Type B pancreatic cell (in vitro differentiated cells): ENCODE data around the gene TMEM11. TPM values are rescaled to one million over a fixed set of nuclear protein-coding genes. Genes with fewer than 3 reads are reported as not detected.

Experiments used
- DNase-seq: peaks from one replicate; pipeline ENCODE4 v3.0.0; 2021; ENCODE audit warnings: mixed read lengths; ENCODE audit not compliant: unreplicated experiment; ENCODE audit errors: extremely low spot score
- H3K27ac Mint-ChIP-seq: 2 replicates; pipeline ENCODE4 v1.8.0; 2021; ENCODE audit warnings: mild to moderate bottlenecking, mixed read lengths
- H3K27me3 Mint-ChIP-seq: 2 replicates; pipeline ENCODE4 v1.8.0; 2021; ENCODE audit warnings: mixed read lengths
- H3K36me3 Mint-ChIP-seq: 2 replicates; pipeline ENCODE4 v1.8.0; 2021; ENCODE audit warnings: mixed read lengths
- H3K4me1 Mint-ChIP-seq: one replicate; pipeline ENCODE4 v1.8.0; 2021; ENCODE audit warnings: mixed read lengths; ENCODE audit not compliant: unreplicated experiment
- H3K4me3 Mint-ChIP-seq: 2 replicates; pipeline ENCODE4 v1.8.0; 2021; ENCODE audit warnings: mild to moderate bottlenecking, mixed read lengths
- H3K9me3 Mint-ChIP-seq: 2 replicates; pipeline ENCODE4 v1.8.0; 2021; ENCODE audit warnings: mixed read lengths
- CTCF ChIP-seq: fragments of 200-600 bp; sonication (generic); conservative IDR thresholded peaks from 2 replicates; pipeline ENCODE4 v1.5.0; 2021; ENCODE audit warnings: antibody characterized with exemption, mild to moderate bottlenecking
- long read RNA-seq: library from polyadenylated mRNA; unstranded; transcript quantifications from one replicate; pipeline ENCODE4 v2.0.0, GENCODE V29; 2020
- total RNA-seq: library from RNA; stranded (reverse); gene quantifications from 2 replicates; pipeline ENCODE4 v1.2.1, GENCODE V29; 2021; ENCODE audit warnings: low replicate concordance

The TMEM11 gene
- 28.4 and 33.4 TPM in 2 replicates for total RNA-seq
- long read RNA-seq, transcript TMEM11-201 (2 exons, 2,095 nt): minor isoform, 40 of 100 reads
- long read RNA-seq, transcript TMEM11-202 (3 exons, 1,246 nt): major isoform, 53 of 100 reads
- long read RNA-seq, partial matches to known transcripts: 3 of 100 reads
- long read RNA-seq, other reads (novel, unspliced or antisense): 3 of 100 reads

- Mint-ChIP-seq H3K4me1 (peaks cover 38% of the 10 kb centered on the region), H3K27ac (peak within 1 kb of the TSS; percentile 88), H3K27me3 (no peaks in the 10 kb centered on the region), H3K9me3 (no peaks in the 10 kb centered on the region), H3K36me3 (no peaks in the 10 kb centered on the region), H3K4me3 (peak within 1 kb of the TSS; percentile 98)
- TF ChIP-seq CTCF: peak; percentile 43
- peak; percentile 96 for DNase-seq
These were observed at the start of gene TMEM11 for GRCh38 chr17:21214015-21214776. TMEM11 (minus strand) TSS chr17:21214161; CDS start chr17:21214152, 9 bp downstream.

- Mint-ChIP-seq H3K27me3 (no peaks in the 10 kb centered on the region), H3K4me3 (no peak overlapping the region), H3K36me3 (no peaks in the 10 kb centered on the region), H3K27ac (no peak overlapping the region), H3K9me3 (no peaks in the 10 kb centered on the region), H3K4me1 (no peaks in the 10 kb centered on the region)
- TF ChIP-seq CTCF: no peak
- no peak for DNase-seq
These were observed 49.4 kb upstream of the TMEM11 start for GRCh38 chr17:21263376-21263775.

- Mint-ChIP-seq H3K36me3 (no peaks in the 10 kb centered on the region), H3K27me3 (no peaks in the 10 kb centered on the region), H3K4me3 (no peak overlapping the region), H3K4me1 (no peaks in the 10 kb centered on the region), H3K27ac (no peak overlapping the region), H3K9me3 (no peaks in the 10 kb centered on the region)
- DNase-seq: no peak
- TF ChIP-seq CTCF: no peak
These were observed 48.5 kb upstream of the TMEM11 start for GRCh38 chr17:21262259-21262993.

- H3K4me1 Mint-ChIP-seq: no peaks in the 10 kb centered on the region
- no peak overlapping the region for H3K27ac Mint-ChIP-seq
- H3K36me3 Mint-ChIP-seq: no peaks in the 10 kb centered on the region
- no peaks in the 10 kb centered on the region for H3K27me3 Mint-ChIP-seq
- no peak for TF ChIP-seq CTCF
- H3K4me3 Mint-ChIP-seq: no peak overlapping the region
- no peaks in the 10 kb centered on the region for H3K9me3 Mint-ChIP-seq
- no peak for DNase-seq
These were observed 44.6 kb upstream of the TMEM11 start for GRCh38 chr17:21258593-21258992.

GRCh38 chr17:21253646-21254441 lies 39.9 kb upstream of the TMEM11 start:
- Mint-ChIP-seq H3K27ac (peak overlapping the region; percentile 75), H3K27me3 (no peaks in the 10 kb centered on the region), H3K9me3 (no peaks in the 10 kb centered on the region), H3K4me3 (peak overlapping the region; percentile 86), H3K4me1 (peaks cover 9% of the 10 kb centered on the region), H3K36me3 (no peaks in the 10 kb centered on the region)
- no peak for TF ChIP-seq CTCF
- DNase-seq: no peak
